DOHH2 (cell line): Measurements from ENCODE around the gene ZNF154.

Experiments used
- H3F3A ChIP-seq: fragments of 200-600 bp; sonication (generic), shearing (Covaris generic); 2 replicates; pipeline ENCODE4 v1.6.0; 2016; ENCODE audit warnings: antibody characterized with exemption, mild to moderate bottlenecking; ENCODE audit not compliant: control insufficient read depth, insufficient read depth
- H3K27ac ChIP-seq: fragments of 200-600 bp; sonication (generic); 2 replicates; pipeline ENCODE4 v1.5.1; 2014; ENCODE audit warnings: low read depth, mild to moderate bottlenecking, low read length, moderate library complexity
- H3K27me3 ChIP-seq: fragments of 200-600 bp; sonication (generic); 2 replicates; pipeline ENCODE4 v1.6.1; 2014; ENCODE audit warnings: mild to moderate bottlenecking, low read length, mixed read lengths; ENCODE audit not compliant: control insufficient read depth
- H3K36me3 ChIP-seq: fragments of 200-600 bp; sonication (generic); 2 replicates; pipeline ENCODE4 v1.6.1; 2014; ENCODE audit warnings: mild to moderate bottlenecking, low read length, moderate library complexity, mixed read lengths; ENCODE audit not compliant: control insufficient read depth
- H3K4me1 ChIP-seq: fragments of 200-600 bp; sonication (generic); 2 replicates; pipeline ENCODE4 v1.6.1; 2014; ENCODE audit warnings: mild to moderate bottlenecking, low read length, mixed read lengths; ENCODE audit not compliant: control insufficient read depth
- H3K4me2 ChIP-seq: fragments of 200-600 bp; sonication (generic); 2 replicates; pipeline ENCODE4 v1.6.0; 2014; ENCODE audit warnings: mild to moderate bottlenecking, low read length, moderate library complexity
- H3K4me3 ChIP-seq: fragments of 200-600 bp; sonication (generic); 2 replicates; pipeline ENCODE4 v1.5.1; 2014; ENCODE audit warnings: mild to moderate bottlenecking, low read length, mixed read lengths
- H3K79me2 ChIP-seq: fragments of 200-600 bp; sonication (generic); 2 replicates; pipeline ENCODE4 v1.6.1; 2014; ENCODE audit warnings: mild to moderate bottlenecking, low read length, mixed read lengths; ENCODE audit not compliant: control insufficient read depth
- H3K9me2 ChIP-seq: fragments of 200-600 bp; sonication (generic); replicated peaks from 2 replicates; pipeline ENCODE4 v1.6.1; 2014; ENCODE audit warnings: mild to moderate bottlenecking, low read length, mixed read lengths; ENCODE audit not compliant: control insufficient read depth
- H3K9me3 ChIP-seq: fragments of 200-600 bp; sonication (generic); 2 replicates; pipeline ENCODE4 v1.6.1; 2014; ENCODE audit warnings: antibody characterized with exemption, low read length, mixed read lengths; ENCODE audit not compliant: control insufficient read depth, insufficient read depth
- H4K20me1 ChIP-seq: fragments of 200-600 bp; sonication (generic); 2 replicates; pipeline ENCODE4 v1.6.0; 2014; ENCODE audit warnings: low read depth, mild to moderate bottlenecking, antibody characterized with exemption, low read length, moderate library complexity; ENCODE audit not compliant: control insufficient read depth, insufficient read depth
- EZH2phosphoT487 ChIP-seq: fragments of 200-600 bp; sonication (generic); IDR thresholded peaks from 2 replicates; pipeline ENCODE4 v1.6.1; 2017; ENCODE audit warnings: borderline replicate concordance, mild to moderate bottlenecking, antibody characterized with exemption, low read length, moderate library complexity, mixed read lengths
- TF ChIP-seq, protein P1 (sequence below): fragments of 200-600 bp; sonication (generic); IDR thresholded peaks from one replicate; pipeline ENCODE4 v1.5.1; 2014; ENCODE audit warnings: antibody characterized with exemption, mild to moderate bottlenecking, low read depth, low read length; ENCODE audit not compliant: poor library complexity, severe bottlenecking

Gene ZNF154

DNA sequence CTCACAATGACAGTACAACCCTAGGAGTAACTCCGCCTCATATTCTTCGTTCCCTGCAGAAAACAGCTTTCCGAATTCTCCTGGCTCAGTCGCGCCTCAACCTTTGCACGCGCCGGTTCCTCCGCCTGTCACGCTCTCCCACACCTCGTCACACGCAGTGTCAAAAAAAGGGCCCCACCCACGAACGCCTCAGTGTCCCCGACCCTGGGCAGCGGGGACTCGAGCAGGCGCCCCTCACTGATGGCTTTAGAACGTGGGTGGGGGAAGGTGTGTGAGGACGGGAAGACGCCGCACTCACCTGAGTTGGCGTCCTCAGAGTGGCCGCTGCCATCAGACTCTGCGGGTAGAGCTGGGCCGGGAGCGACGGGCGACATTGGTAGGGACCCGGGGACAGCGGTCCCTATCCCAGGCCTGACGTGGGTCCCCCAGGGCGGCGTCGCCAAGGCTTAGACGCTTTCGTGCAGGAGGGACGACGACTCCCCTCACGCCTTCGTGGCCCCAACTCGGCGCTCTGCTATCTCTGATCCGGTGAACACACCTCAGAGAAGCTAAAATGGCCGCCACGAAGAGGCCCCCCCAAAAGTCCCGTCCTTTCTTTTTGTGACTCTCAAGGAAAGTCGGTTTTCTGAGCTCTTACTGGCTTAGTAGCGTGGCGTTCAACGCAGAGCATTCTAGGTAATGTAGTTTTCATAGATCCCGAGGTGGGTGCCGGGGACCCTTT lies at the start of gene ZNF154:
Gene ZNF154, minus strand, starts transcription at position 564 of the 721 bp plus-strand sequence. Its CDS starts 233 bp downstream, at position 331.
- Histone ChIP-seq H3K36me3 (no peaks in the 10 kb centered on the region), H3K4me1 (no peaks in the 10 kb centered on the region), H3K79me2 (no peaks in the 10 kb centered on the region), H3K4me2 (no peak within 1 kb of the TSS), H3K4me3 (no peak within 1 kb of the TSS), H3K9me3 (peaks cover 29% of the 10 kb centered on the region), H3K27me3 (no peaks in the 10 kb centered on the region), H3K27ac (no peak within 1 kb of the TSS), H3F3A (no peaks in the 10 kb centered on the region), H3K9me2 (no peaks in the 10 kb centered on the region), H4K20me1 (no peaks in the 10 kb centered on the region)
- no peak for TF ChIP-seq EZH2phosphoT487
- TF ChIP-seq, protein P1, sequence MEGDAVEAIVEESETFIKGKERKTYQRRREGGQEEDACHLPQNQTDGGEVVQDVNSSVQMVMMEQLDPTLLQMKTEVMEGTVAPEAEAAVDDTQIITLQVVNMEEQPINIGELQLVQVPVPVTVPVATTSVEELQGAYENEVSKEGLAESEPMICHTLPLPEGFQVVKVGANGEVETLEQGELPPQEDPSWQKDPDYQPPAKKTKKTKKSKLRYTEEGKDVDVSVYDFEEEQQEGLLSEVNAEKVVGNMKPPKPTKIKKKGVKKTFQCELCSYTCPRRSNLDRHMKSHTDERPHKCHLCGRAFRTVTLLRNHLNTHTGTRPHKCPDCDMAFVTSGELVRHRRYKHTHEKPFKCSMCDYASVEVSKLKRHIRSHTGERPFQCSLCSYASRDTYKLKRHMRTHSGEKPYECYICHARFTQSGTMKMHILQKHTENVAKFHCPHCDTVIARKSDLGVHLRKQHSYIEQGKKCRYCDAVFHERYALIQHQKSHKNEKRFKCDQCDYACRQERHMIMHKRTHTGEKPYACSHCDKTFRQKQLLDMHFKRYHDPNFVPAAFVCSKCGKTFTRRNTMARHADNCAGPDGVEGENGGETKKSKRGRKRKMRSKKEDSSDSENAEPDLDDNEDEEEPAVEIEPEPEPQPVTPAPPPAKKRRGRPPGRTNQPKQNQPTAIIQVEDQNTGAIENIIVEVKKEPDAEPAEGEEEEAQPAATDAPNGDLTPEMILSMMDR, result no peak

GRCh38 chr19:57757941-57758340 lies 48.9 kb upstream of the ZNF154 start:
- Histone ChIP-seq H3F3A (no peaks in the 10 kb centered on the region), H3K9me2 (no peaks in the 10 kb centered on the region), H3K4me3 (no peak overlapping the region), H3K27me3 (no peaks in the 10 kb centered on the region), H3K9me3 (peaks cover 40% of the 10 kb centered on the region; the same call in 1 of the 2 replicates), H3K79me2 (no peaks in the 10 kb centered on the region), H4K20me1 (no peaks in the 10 kb centered on the region), H3K27ac (no peak overlapping the region), H3K4me2 (no peak overlapping the region), H3K36me3 (peaks cover 51% of the 10 kb centered on the region), H3K4me1 (no peaks in the 10 kb centered on the region)
- TF ChIP-seq, protein P1, result no peak
- TF ChIP-seq EZH2phosphoT487, result no peak

DNA sequence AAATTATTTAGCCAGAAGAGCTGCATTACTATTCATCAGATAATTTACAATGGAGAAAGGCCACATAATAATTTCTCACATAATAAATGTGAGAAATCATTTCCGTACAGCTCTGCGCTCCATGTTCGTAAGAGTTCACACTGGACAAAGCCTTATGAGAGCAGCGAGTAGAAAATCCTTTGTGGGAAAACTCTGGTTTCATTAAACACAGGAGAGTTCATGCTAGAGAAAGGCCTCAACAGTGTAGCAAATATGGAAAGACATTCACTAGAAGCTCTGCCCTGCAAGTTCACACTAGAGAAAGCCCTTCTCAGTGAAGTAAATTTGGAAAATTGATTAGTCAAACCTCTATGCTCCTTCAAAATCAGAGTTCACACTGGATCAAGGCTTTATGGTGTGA lies 46.0 kb upstream of the ZNF154 start:
- Histone ChIP-seq H3K79me2 (no peaks in the 10 kb centered on the region), H3K27me3 (no peaks in the 10 kb centered on the region), H3K9me3 (peaks cover 48% of the 10 kb centered on the region; the same call in 1 of the 2 replicates), H3K4me3 (no peak overlapping the region), H4K20me1 (no peaks in the 10 kb centered on the region), H3K36me3 (peaks cover 71% of the 10 kb centered on the region), H3K4me1 (no peaks in the 10 kb centered on the region), H3K27ac (no peak overlapping the region), H3K4me2 (no peak overlapping the region), H3F3A (no peaks in the 10 kb centered on the region), H3K9me2 (no peaks in the 10 kb centered on the region)
- TF ChIP-seq EZH2phosphoT487, result no peak
- TF ChIP-seq, protein P1, result no peak
